Measurements from ENCODE around the gene ALDH1A3.

DNA sequence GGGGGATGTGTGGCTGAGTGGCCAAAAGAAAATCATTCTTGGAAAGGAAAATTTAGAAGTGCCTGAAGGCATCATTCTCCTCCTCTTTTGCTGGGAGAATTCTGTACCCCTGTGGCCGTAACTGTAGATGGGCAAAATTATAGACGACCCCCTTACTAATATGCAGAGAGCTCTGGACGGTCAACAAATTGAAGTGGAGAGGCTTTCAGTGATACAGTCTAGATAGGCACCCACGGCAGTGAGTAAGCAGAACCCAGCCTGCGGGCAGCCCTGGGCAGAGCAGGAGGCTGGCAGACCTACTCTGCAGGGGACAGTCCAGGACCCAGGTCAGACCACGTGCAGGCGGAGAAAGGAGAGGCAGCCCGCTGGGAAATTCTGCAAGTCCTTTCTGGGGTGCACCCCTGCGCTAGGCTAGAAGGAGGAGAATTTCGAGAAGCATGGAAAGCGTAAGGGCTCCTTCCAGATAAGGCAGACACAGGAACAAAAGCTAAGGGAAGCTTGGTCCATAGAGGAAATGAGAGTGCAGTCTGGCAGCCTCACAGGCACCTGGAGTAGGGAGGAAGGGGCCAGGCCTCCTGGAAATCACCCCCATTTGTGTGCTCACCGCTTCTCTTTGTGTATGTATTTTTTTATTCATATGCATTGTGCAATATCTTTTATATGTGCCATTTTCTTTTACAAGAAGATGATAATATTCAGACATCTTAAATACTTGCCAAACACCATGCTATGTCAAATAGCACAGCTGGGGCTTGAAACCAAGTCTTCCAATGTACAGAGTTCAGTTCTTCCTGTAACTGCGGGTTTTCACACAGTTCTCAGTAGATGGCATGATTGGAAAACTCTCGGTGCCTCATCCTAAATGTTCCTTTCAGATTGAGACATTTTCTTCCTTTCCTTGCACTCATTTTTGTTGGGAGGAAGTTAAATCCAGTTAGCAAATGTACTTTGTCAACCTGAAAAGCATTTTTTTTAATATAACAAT lies 79.7 kb downstream of the ALDH1A3 start:
- TF ChIP-seq POLR2AphosphoS5 (IDR thresholded peaks at IDR 0.05; ENCODE audit: insufficient read depth in 1 of 2, low read depth in 1 of 2), result no peak
- TF ChIP-seq, protein P1, sequence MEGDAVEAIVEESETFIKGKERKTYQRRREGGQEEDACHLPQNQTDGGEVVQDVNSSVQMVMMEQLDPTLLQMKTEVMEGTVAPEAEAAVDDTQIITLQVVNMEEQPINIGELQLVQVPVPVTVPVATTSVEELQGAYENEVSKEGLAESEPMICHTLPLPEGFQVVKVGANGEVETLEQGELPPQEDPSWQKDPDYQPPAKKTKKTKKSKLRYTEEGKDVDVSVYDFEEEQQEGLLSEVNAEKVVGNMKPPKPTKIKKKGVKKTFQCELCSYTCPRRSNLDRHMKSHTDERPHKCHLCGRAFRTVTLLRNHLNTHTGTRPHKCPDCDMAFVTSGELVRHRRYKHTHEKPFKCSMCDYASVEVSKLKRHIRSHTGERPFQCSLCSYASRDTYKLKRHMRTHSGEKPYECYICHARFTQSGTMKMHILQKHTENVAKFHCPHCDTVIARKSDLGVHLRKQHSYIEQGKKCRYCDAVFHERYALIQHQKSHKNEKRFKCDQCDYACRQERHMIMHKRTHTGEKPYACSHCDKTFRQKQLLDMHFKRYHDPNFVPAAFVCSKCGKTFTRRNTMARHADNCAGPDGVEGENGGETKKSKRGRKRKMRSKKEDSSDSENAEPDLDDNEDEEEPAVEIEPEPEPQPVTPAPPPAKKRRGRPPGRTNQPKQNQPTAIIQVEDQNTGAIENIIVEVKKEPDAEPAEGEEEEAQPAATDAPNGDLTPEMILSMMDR (IDR thresholded peaks at IDR 0.05), result no peak
